ENCODE data around the gene ATP8A2. TPM values are rescaled to one million over a fixed set of nuclear protein-coding genes. Genes with fewer than 3 reads are reported as not detected.

ATP8A2 gene
- total RNA-seq, 1 experiment from 2014 or later, result not detected

DNA sequence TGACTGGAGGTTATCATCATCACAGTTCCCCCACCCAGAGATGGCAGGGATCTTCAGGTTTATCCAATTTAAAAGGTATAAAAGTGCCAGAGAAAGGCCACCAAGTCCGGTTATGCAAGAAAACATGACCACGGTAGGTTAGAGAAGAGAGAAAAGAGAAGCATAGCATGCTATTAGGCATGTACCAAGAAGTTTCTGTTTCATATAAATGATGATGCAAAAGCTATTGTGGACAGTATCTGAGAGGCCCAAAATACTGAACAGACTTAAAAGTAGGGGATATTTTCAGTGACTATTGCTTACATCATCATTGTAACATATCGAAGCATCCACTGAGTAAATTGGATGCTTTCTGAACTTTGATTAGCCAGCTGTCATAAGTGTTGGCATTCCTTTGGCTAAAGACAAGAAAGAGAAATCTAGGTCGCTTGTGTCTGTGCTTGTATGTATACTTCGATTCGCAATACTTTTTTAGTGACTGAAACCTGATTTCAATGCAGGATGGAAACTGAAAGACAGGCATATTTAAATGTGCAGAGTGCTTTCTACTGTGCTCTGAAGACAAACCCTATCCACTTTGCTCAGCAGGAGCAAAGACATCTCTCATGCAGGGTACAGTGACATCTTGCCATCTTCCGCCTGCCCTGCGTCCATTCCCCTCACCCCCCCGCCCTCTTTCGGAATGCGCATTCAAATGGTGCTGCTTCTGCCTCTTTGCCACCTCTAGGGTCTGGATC lies 499.8 kb downstream of the ATP8A2 start:
- no peaks in the 10 kb centered on the region for H3K36me3 ChIP-seq (ENCODE audit: control insufficient read depth, insufficient read depth, low read length)
- in situ Hi-C loops (cut with HindIII; ENCODE audit: low pct_unique_long_range_greater_than_20kb, low sequenced_read_pairs), result no loop called here
- no peak overlapping the region for H3K27ac ChIP-seq (ENCODE audit: low read length)
- CTCF ChIA-PET, result no interaction called here
- no peak overlapping the region for H3K4me3 ChIP-seq (ENCODE audit: low read depth in 2 of 2, low read length in 2 of 2)
- H3K27me3 ChIP-seq (ENCODE audit: control insufficient read depth, insufficient read depth, low read length), result no peaks in the 10 kb centered on the region
- TF ChIP-seq POLR2AphosphoS5 (IDR thresholded peaks at IDR 0.05; ENCODE audit: low read depth, low read length) (no peak), TCF7L2 (IDR thresholded peaks at IDR 0.05; ENCODE audit: low read depth, low read length) (no peak), SIN3A (IDR thresholded peaks at IDR 0.05; ENCODE audit: borderline replicate concordance, insufficient read depth, low read depth, low read length) (no peak)
- ATAC-seq (no peak), DNase-seq (ENCODE audit: low read depth, low spot score) (no peak)
- no peaks in the 10 kb centered on the region for H3K9me3 ChIP-seq (ENCODE audit: control insufficient read depth, insufficient read depth, low read depth, low read length)
- intact Hi-C loops (cut with micrococcal nuclease; ENCODE audit: unreplicated experiment), result no loop called here
- H3K4me1 ChIP-seq (ENCODE audit: control insufficient read depth, insufficient read depth, low read length), result no peaks in the 10 kb centered on the region
- no TSS peak for BruUV-seq (replicated peaks)
- POLR2A ChIA-PET, result no interaction called here

DNA sequence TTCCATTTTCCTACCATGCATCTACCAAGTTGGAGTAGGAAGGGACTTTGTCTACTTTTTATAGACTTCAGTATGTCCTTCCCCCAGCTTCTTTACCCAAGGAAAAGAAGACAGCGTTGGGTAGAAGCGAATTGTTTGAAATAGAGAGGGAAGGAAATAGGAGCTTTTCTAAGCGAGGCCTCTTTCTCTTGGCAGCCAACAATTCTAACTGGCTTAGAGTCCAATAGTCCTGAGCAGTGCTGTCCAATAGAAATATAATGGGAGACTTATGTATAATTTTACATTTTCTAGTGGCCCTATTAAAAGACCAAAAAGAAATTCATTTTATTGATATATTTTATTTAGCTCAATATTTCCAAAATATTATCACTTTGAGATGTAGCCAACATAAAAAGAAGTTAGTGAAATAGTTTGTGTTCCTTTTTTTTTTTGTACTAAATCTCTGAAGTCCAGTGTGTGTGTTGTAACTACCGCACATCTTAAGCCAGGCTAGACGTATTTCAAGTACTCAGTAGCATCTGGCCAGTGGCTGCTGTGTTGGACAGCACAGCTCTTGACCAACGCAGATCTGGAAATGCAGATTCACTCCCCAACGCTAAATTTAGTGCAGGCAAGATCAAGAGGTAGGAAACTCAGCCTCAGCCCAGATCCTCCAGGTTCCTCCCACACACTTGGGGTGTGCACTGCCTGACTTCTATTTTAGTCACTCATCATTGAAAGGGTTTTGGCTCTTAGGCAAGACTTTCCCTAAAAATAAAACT lies 500.9 kb downstream of the ATP8A2 start:
- H3K4me3 ChIP-seq (ENCODE audit: low read depth in 2 of 2, low read length in 2 of 2), result no peak overlapping the region
- H3K4me1 ChIP-seq (ENCODE audit: control insufficient read depth, insufficient read depth, low read length), result no peaks in the 10 kb centered on the region
- no peak for DNase-seq (ENCODE audit: low read depth, low spot score)
- ChIA-PET POLR2A (no interaction called here), CTCF (interaction anchor here (0.7 to 1.0 kb wide), 2 partner anchors 14 to 177 kb away, joined by 3 read pairs; no protein-coding TSS in a partner anchor)
- no peaks in the 10 kb centered on the region for H3K36me3 ChIP-seq (ENCODE audit: control insufficient read depth, insufficient read depth, low read length)
- BruUV-seq (replicated peaks), result no TSS peak
- no peaks in the 10 kb centered on the region for H3K9me3 ChIP-seq (ENCODE audit: control insufficient read depth, insufficient read depth, low read depth, low read length)
- intact Hi-C loops (cut with micrococcal nuclease; ENCODE audit: unreplicated experiment) (no loop called here), in situ Hi-C loops (cut with HindIII; ENCODE audit: low pct_unique_long_range_greater_than_20kb, low sequenced_read_pairs) (no loop called here)
- H3K27me3 ChIP-seq (ENCODE audit: control insufficient read depth, insufficient read depth, low read length), result no peaks in the 10 kb centered on the region
- H3K27ac ChIP-seq (ENCODE audit: low read length), result no peak overlapping the region
- no peak for ATAC-seq
- no peak for TF ChIP-seq POLR2AphosphoS5 (IDR thresholded peaks at IDR 0.05; ENCODE audit: low read depth, low read length)
- TF ChIP-seq, protein P1, sequence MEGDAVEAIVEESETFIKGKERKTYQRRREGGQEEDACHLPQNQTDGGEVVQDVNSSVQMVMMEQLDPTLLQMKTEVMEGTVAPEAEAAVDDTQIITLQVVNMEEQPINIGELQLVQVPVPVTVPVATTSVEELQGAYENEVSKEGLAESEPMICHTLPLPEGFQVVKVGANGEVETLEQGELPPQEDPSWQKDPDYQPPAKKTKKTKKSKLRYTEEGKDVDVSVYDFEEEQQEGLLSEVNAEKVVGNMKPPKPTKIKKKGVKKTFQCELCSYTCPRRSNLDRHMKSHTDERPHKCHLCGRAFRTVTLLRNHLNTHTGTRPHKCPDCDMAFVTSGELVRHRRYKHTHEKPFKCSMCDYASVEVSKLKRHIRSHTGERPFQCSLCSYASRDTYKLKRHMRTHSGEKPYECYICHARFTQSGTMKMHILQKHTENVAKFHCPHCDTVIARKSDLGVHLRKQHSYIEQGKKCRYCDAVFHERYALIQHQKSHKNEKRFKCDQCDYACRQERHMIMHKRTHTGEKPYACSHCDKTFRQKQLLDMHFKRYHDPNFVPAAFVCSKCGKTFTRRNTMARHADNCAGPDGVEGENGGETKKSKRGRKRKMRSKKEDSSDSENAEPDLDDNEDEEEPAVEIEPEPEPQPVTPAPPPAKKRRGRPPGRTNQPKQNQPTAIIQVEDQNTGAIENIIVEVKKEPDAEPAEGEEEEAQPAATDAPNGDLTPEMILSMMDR (IDR thresholded peaks at IDR 0.05), result no peak
- no peak for TF ChIP-seq SIN3A (IDR thresholded peaks at IDR 0.05; ENCODE audit: borderline replicate concordance, insufficient read depth, low read depth, low read length)
- TF ChIP-seq, protein P2, sequence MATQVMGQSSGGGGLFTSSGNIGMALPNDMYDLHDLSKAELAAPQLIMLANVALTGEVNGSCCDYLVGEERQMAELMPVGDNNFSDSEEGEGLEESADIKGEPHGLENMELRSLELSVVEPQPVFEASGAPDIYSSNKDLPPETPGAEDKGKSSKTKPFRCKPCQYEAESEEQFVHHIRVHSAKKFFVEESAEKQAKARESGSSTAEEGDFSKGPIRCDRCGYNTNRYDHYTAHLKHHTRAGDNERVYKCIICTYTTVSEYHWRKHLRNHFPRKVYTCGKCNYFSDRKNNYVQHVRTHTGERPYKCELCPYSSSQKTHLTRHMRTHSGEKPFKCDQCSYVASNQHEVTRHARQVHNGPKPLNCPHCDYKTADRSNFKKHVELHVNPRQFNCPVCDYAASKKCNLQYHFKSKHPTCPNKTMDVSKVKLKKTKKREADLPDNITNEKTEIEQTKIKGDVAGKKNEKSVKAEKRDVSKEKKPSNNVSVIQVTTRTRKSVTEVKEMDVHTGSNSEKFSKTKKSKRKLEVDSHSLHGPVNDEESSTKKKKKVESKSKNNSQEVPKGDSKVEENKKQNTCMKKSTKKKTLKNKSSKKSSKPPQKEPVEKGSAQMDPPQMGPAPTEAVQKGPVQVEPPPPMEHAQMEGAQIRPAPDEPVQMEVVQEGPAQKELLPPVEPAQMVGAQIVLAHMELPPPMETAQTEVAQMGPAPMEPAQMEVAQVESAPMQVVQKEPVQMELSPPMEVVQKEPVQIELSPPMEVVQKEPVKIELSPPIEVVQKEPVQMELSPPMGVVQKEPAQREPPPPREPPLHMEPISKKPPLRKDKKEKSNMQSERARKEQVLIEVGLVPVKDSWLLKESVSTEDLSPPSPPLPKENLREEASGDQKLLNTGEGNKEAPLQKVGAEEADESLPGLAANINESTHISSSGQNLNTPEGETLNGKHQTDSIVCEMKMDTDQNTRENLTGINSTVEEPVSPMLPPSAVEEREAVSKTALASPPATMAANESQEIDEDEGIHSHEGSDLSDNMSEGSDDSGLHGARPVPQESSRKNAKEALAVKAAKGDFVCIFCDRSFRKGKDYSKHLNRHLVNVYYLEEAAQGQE (IDR thresholded peaks at IDR 0.05; ENCODE audit: insufficient read depth in 1 of 2, low read depth in 2 of 2, low read length in 1 of 2), result no peak
- TF ChIP-seq TCF7L2 (IDR thresholded peaks at IDR 0.05; ENCODE audit: low read depth, low read length), result no peak

All from Panc1 (cell line).